ENCODE measurements around the gene GRB10.
"Not testable (repeated sequence)": the region's sequence is repeated elsewhere in the genome, so short reads cannot be mapped to it uniquely, and the experiment has no call there.

The GRB10 gene

GRCh38 chr7:50596484-50596883 lies 186.2 kb downstream of the GRB10 start:
- Mint-ChIP-seq H3K36me3 (no peaks in the 10 kb centered on the region), H3K27ac (no peak overlapping the region), H3K9me3 (no peaks in the 10 kb centered on the region), H3K4me3 (no peak overlapping the region), H3K27me3 (peaks cover 14% of the 10 kb centered on the region), H3K4me1 (no peaks in the 10 kb centered on the region)
- ATAC-seq (ENCODE audit: low read depth): no peak
- DNase-seq (ENCODE audit: low spot score in 2 of 2): no peak

- Mint-ChIP-seq H3K9me3 (no peaks in the 10 kb centered on the region), H3K27me3 (peaks cover 17% of the 10 kb centered on the region), H3K4me3 (no peak overlapping the region), H3K27ac (no peak overlapping the region), H3K36me3 (no peaks in the 10 kb centered on the region), H3K4me1 (no peaks in the 10 kb centered on the region)
- no peak for DNase-seq (ENCODE audit: low spot score in 2 of 2)
- ATAC-seq (ENCODE audit: low read depth): no peak
Measured at GRCh38 chr7:50595491-50596102, 187.1 kb downstream of the GRB10 start.

- ATAC-seq (ENCODE audit: low read depth) (no peak), DNase-seq (ENCODE audit: low spot score in 2 of 2) (no peak)
- H3K4me1 Mint-ChIP-seq: no peaks in the 10 kb centered on the region
- H3K9me3 Mint-ChIP-seq: no peaks in the 10 kb centered on the region
- peaks cover 16% of the 10 kb centered on the region for H3K27me3 Mint-ChIP-seq
- H3K36me3 Mint-ChIP-seq: no peaks in the 10 kb centered on the region
- no peak overlapping the region for H3K4me3 Mint-ChIP-seq
- H3K27ac Mint-ChIP-seq: no peak overlapping the region
Measured at GRCh38 chr7:50594734-50595485, 187.8 kb downstream of the GRB10 start.

- DNase-seq (ENCODE audit: low spot score in 2 of 2) (no peak), ATAC-seq (ENCODE audit: low read depth) (no peak)
- peaks cover 17% of the 10 kb centered on the region for H3K27me3 Mint-ChIP-seq
- H3K36me3 Mint-ChIP-seq: no peaks in the 10 kb centered on the region
- H3K4me1 Mint-ChIP-seq: no peaks in the 10 kb centered on the region
- H3K4me3 Mint-ChIP-seq: no peak overlapping the region
- no peak overlapping the region for H3K27ac Mint-ChIP-seq
- H3K9me3 Mint-ChIP-seq: no peaks in the 10 kb centered on the region
Measured at GRCh38 chr7:50594136-50594535, 188.6 kb downstream of the GRB10 start.

- Mint-ChIP-seq H3K4me1 (no peaks in the 10 kb centered on the region), H3K9me3 (no peaks in the 10 kb centered on the region), H3K4me3 (no peak overlapping the region), H3K36me3 (no peaks in the 10 kb centered on the region), H3K27ac (no peak overlapping the region), H3K27me3 (peaks cover 19% of the 10 kb centered on the region)
- DNase-seq (ENCODE audit: low spot score in 2 of 2): no peak
- ATAC-seq (ENCODE audit: low read depth): no peak
Measured at GRCh38 chr7:50592940-50593339, 189.8 kb downstream of the GRB10 start.

GRCh38 chr7:50591480-50592438 lies 190.9 kb downstream of the GRB10 start:
- Mint-ChIP-seq H3K4me3 (no peak overlapping the region), H3K36me3 (no peaks in the 10 kb centered on the region), H3K27ac (no peak overlapping the region), H3K9me3 (no peaks in the 10 kb centered on the region), H3K27me3 (peaks cover 20% of the 10 kb centered on the region), H3K4me1 (no peaks in the 10 kb centered on the region)
- no peak for DNase-seq (ENCODE audit: low spot score in 2 of 2)
- ATAC-seq (ENCODE audit: low read depth): no peak

GRCh38 chr7:50591098-50591479 lies 191.6 kb downstream of the GRB10 start:
- Mint-ChIP-seq H3K4me3 (no peak overlapping the region), H3K27me3 (peaks cover 20% of the 10 kb centered on the region), H3K27ac (no peak overlapping the region), H3K36me3 (no peaks in the 10 kb centered on the region), H3K4me1 (no peaks in the 10 kb centered on the region), H3K9me3 (no peaks in the 10 kb centered on the region)
- ATAC-seq (ENCODE audit: low read depth): no peak
- DNase-seq (ENCODE audit: low spot score in 2 of 2): no peak

GRCh38 chr7:50590535-50590934 lies 192.2 kb downstream of the GRB10 start:
- Mint-ChIP-seq H3K36me3 (no peaks in the 10 kb centered on the region), H3K9me3 (no peaks in the 10 kb centered on the region), H3K4me3 (no peak overlapping the region), H3K27ac (no peak overlapping the region), H3K27me3 (peaks cover 20% of the 10 kb centered on the region), H3K4me1 (no peaks in the 10 kb centered on the region)
- no peak for DNase-seq (ENCODE audit: low spot score in 2 of 2)
- ATAC-seq (ENCODE audit: low read depth): no peak

- DNase-seq (ENCODE audit: low spot score in 2 of 2) (no peak), ATAC-seq (ENCODE audit: low read depth) (no peak)
- peaks cover 17% of the 10 kb centered on the region for H3K27me3 Mint-ChIP-seq
- no peak overlapping the region for H3K4me3 Mint-ChIP-seq
- H3K9me3 Mint-ChIP-seq: no peaks in the 10 kb centered on the region
- no peaks in the 10 kb centered on the region for H3K36me3 Mint-ChIP-seq
- no peaks in the 10 kb centered on the region for H3K4me1 Mint-ChIP-seq
- H3K27ac Mint-ChIP-seq: no peak overlapping the region
Measured at GRCh38 chr7:50589364-50589763, 193.3 kb downstream of the GRB10 start.

GRCh38 chr7:50588937-50589336 lies 193.8 kb downstream of the GRB10 start:
- no peaks in the 10 kb centered on the region for H3K4me1 Mint-ChIP-seq
- peaks cover 2% of the 10 kb centered on the region for H3K9me3 Mint-ChIP-seq
- H3K36me3 Mint-ChIP-seq: no peaks in the 10 kb centered on the region
- H3K4me3 Mint-ChIP-seq: no peak overlapping the region
- H3K27me3 Mint-ChIP-seq: peaks cover 17% of the 10 kb centered on the region
- H3K27ac Mint-ChIP-seq: no peak overlapping the region
- DNase-seq (ENCODE audit: low spot score in 2 of 2) (no peak), ATAC-seq (ENCODE audit: low read depth) (no peak)

GRCh38 chr7:50587737-50588136 lies 195.0 kb downstream of the GRB10 start:
- Mint-ChIP-seq H3K27ac (no peak overlapping the region), H3K36me3 (no peaks in the 10 kb centered on the region), H3K4me3 (no peak overlapping the region), H3K27me3 (peaks cover 14% of the 10 kb centered on the region), H3K4me1 (no peaks in the 10 kb centered on the region), H3K9me3 (peaks cover 8% of the 10 kb centered on the region)
- DNase-seq (ENCODE audit: low spot score in 2 of 2) (no peak), ATAC-seq (ENCODE audit: low read depth) (no peak)

- peaks cover 2% of the 10 kb centered on the region for H3K36me3 Mint-ChIP-seq
- ATAC-seq (ENCODE audit: low read depth) (no peak), DNase-seq (ENCODE audit: low spot score in 2 of 2) (no peak)
- peaks cover 12% of the 10 kb centered on the region for H3K27me3 Mint-ChIP-seq
- H3K4me3 Mint-ChIP-seq: no peak overlapping the region
- peaks cover 9% of the 10 kb centered on the region for H3K9me3 Mint-ChIP-seq
- H3K27ac Mint-ChIP-seq: no peak overlapping the region
- no peaks in the 10 kb centered on the region for H3K4me1 Mint-ChIP-seq
Measured at GRCh38 chr7:50584793-50585408, 197.8 kb downstream of the GRB10 start.

GRCh38 chr7:50584386-50584785 lies 198.3 kb downstream of the GRB10 start:
- no peak for DNase-seq (ENCODE audit: low spot score in 2 of 2)
- Mint-ChIP-seq H3K27ac (no peak overlapping the region), H3K9me3 (peaks cover 9% of the 10 kb centered on the region), H3K27me3 (peaks cover 11% of the 10 kb centered on the region), H3K4me1 (no peaks in the 10 kb centered on the region), H3K36me3 (peaks cover 2% of the 10 kb centered on the region), H3K4me3 (no peak overlapping the region)
- no peak for ATAC-seq (ENCODE audit: low read depth)

- DNase-seq (ENCODE audit: low spot score in 2 of 2): not testable (repeated sequence)
Measured at GRCh38 chr7:50583295-50583694, 199.4 kb downstream of the GRB10 start.

More at GRCh38 chr7:50583295-50583694, 199.4 kb downstream of the GRB10 start:
- not testable (repeated sequence) for ATAC-seq (ENCODE audit: low read depth); H3K4me3 Mint-ChIP-seq; H3K27me3 Mint-ChIP-seq; H3K27ac Mint-ChIP-seq; H3K36me3 Mint-ChIP-seq; H3K4me1 Mint-ChIP-seq; H3K9me3 Mint-ChIP-seq
